Fibroblast of lung (primary cell): ENCODE data around the gene TGFBR3L.

Experiments used
- CTCF ChIP-seq, 2 donors: IDR thresholded peaks in 1 of 2; conservative IDR thresholded peaks in 1 of 2; 1 replicate in 1 of 2; 2 replicates in 1 of 2; pipeline ENCODE4 v1.5.1; 2011 to 2012; ENCODE audit warnings: low read length in 2 of 2, control low read depth in 1 of 2, inconsistent platforms in 1 of 2, low read depth in 1 of 2, mild to moderate bottlenecking in 1 of 2
- EZH2 ChIP-seq: IDR thresholded peaks from 2 replicates; pipeline ENCODE4 v1.5.1; 2012; ENCODE audit warnings: low read length, control low read depth, mild to moderate bottlenecking; ENCODE audit errors: missing control alignments

GRCh38 chr19:7879111-7879807 lies 35.4 kb upstream of the TGFBR3L start:
- no peak for TF ChIP-seq CTCF (conservative IDR thresholded peaks at IDR 0.05 in 1 of 2, IDR thresholded peaks at IDR 0.05 in 1 of 2; ENCODE audit: low read depth in 1 of 2, low read length in 2 of 2)
- no peak for TF ChIP-seq EZH2
